GM10847 (cell line): ENCODE data around the gene SLC39A11.

ENCODE experiments used
- POLR2A ChIP-seq: IDR thresholded peaks from 2 replicates; pipeline ENCODE4 v1.6.1; 2011; ENCODE audit not compliant: insufficient read length; ENCODE audit errors: extremely low read depth

The SLC39A11 gene

DNA sequence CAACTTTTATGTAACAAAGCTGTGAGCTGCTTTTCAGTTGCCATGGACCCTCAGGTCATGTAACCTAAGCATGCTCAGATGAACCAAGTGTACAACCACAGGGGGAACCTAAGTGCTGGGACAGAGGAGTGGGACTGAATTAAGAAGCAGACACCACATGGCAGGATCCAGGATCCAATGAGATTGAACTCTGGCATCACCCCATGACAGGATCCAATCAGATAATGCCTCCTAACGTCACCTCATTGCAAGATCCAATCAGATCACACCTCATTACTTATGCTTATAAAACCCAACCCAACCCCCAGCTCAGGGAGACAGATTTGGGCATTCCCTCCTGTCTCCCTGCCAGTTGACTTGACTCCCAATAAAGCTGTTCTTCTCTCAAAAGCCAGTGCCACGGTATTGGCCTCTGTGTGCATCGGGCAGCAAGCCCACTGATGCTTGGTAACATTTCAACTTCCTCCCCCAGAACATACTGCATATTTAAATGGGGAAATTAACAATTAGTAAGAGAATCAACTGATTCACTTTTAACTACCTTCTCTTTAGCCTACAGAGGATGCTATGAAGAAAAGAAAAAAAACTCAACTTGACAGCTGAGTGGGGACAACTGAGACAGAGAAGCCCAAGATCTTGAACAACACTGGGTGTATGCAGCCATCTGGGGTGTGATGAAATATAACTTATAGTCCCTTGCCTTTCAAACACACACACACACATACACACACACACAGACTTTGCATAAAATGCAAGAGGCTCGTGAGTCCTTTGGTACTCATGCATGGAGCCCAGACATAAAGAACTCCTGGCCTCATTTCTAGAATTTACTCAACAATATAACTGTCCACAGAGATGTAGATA, 148.4 kb downstream of the SLC39A11 start:
- TF ChIP-seq POLR2A: no peak

DNA sequence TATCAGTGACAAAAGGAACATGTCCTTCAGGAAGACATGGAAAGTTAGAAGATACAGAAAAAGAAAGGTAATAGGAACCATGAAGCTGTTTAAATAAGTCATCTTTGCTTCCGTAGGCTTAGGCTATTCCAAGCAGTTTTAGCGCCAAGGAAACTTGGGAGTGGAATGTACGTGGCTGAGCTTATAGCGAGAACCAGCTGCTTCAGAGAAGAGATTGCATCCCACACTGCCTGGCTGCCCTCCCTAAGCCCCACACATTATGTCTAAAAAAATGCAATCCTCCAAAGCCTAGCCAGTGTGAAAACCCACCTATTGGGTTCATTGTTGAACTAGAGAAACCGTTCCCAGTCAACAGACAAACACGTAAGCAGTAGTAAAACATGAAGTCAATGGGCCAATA, 149.9 kb downstream of the SLC39A11 start:
- no peak for TF ChIP-seq POLR2A

DNA sequence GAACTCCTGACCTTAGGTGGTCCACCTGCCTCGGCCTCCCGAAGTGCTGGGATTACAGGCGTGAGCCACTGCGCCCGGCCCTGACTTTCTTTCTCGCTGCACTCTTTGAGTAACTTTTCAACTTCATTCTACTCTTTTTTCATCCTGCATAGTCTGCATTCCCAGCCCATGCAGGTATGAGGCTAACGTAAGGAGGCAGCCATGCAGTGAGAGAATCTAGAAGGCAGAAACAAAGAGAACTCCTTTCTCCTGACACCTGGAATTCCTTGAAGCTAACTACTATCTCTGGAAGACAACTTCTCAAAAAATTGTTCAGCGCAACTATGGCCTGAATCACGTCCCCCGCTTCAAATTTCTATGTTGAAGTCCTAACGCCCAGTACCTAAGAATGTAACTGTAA, 152.0 kb downstream of the SLC39A11 start:
- TF ChIP-seq POLR2A: no peak

DNA sequence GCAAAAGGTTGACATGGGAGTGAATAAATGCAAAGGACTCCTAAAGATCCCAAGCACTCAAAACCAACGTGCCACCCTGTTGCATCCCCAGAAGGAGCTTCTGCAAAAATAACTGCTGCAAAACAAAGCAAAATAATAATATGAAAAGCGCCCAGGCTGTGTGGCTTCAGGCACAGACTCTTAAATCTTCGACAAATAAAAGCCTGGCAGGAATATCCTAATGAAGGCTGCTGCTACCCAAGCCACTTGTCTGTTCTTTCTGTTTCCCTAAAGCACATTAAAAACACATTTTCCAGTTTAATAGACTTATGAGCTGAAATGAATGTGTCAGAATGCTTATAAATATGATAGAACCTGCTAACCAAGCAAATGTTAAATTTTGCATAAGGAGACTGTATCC, 154.0 kb downstream of the SLC39A11 start:
- TF ChIP-seq POLR2A: no peak

DNA sequence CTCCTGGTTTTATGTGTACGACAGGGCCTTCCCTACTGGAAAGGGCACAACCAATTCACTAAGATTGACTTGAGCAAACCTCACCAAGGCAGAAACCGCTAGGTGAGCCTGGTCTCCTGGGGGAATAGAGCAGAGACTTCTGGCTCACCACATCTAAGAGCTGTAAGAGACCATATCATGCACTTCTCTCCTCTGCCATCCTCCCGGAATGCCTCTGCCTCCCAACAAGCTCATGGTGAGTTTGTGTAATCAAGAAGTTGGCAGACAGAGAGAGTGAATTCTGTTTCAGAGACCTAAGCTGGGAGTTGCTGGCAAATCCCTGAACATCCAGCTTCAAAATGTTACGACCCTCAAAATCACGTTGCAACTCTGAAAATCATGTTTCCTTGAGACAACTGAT, 154.8 kb downstream of the SLC39A11 start:
- no peak for TF ChIP-seq POLR2A

DNA sequence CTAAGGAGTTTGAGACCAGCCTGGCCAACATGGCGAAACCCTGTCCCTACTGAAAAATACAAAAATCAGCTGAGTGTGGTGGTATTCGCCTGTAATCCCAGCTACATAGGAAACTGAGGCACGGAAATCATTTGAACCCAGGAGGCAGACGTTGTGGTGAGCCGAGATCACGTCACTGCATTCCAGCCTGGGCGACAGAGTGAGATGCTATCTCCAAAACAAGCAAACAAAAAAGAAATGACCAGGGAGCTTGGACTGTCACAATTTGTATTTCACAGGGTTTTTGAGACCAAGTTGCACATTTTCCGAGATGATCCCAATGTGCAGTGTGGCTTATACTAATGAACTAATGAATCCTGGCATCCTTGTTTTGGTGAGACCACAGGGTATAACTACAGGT, 156.5 kb downstream of the SLC39A11 start:
- TF ChIP-seq POLR2A: no peak

DNA sequence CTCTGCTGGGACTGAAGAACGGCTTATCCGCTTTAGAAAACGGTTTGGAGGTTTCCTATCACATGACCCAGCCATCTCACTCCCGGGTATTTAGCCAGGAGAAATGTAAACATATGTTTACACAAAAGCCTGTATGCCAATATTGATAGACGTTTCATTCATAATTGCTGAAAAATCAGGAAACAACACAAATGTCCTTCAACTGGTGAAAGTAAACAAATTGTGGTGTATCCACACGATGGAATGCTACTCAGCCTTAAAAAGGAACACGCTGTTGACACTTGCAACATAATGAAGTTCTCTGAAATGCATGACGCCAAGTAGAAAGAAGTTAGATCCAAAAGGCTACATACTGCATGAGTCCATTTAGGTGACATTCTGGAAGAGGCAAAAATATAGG, 157.6 kb downstream of the SLC39A11 start:
- no peak for TF ChIP-seq POLR2A

DNA sequence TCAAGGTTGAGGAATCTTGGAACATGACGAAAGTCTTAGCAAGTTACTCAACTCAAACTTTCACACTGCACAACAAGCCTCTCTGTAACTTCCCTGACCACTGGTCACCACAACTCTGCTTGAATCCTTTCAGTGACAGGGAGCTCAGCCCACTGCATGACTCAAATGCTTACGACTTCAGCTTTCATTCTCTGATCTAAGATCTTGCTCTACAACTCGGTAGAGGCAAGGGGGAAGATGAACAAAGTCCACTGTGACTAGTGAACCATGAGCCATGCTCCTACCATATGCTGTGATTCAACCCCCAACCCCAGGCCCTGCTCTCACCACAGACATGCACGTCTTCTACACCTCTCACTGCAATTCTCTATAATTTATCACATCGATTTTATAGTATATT, 160.9 kb downstream of the SLC39A11 start:
- no peak for TF ChIP-seq POLR2A

DNA sequence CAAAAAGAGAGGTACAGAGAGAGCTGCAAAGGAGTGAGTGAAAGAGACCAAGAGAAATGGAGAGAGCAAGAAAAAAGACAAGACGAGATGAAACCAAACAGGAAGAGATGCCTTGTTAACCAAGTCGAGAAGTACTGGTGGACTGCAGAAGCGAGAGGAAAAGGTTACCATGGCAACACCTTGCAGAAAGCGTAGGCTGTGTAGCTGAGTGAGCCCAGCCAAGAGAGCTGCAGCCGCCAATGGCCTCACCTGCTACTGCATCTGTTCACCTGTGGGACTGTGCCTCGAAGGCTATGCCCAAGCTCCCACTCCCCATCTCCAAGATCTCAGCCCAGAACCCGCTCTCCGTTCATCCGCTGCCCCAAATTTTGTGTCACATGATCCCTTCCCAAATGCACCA, 161.3 kb downstream of the SLC39A11 start:
- no peak for TF ChIP-seq POLR2A

DNA sequence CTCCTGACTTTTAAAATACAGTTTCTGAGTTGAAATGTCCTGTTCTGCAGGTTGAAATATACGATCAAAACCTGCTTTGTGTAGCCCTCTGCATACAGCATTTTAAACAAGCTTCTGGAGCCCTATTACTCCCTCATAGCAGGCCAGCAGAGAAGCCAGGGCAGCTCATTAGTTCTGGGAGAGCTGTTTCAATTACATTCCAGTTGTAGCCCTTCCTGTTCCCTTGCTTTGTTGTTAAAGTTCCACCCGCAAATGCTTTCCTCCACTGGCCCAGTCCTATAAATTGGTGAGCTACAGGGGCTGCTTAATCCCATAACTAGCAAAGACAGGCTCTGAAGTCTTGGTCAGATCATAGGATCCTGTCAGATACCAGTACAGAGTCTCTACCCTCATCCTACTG, 162.5 kb downstream of the SLC39A11 start:
- no peak for TF ChIP-seq POLR2A

DNA sequence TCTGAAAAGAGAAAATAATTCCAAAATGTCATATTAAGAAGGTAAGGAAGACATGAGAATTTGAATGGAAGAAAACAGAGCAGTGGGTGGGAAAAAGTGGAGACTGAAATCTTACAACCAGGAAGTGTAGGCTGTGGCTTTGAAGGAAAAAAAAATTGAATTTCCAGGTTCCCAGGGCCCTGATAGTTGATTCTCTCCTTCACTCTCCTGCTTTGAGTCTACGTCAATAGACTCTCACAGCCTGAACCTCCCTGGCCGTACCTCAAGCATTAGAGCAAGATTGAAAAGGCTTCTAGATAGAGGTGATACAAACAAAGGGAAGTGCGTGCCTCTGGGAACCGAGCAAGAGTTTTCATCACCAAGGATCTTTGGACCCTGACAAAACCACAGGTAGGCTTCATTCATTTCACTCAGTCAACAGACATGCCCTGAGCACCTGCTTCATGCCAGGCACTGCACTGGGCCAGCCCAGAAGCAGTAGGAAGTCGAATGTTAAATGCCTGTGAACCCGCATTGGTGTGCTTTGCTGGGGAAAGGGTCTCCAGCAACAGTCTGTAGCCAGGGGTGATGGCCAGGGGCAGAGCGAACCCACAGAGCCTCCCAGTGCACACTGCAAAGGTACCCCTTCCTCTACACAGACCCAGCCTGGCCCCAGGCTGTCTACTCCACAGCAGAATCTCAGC, 163.9 kb downstream of the SLC39A11 start:
- TF ChIP-seq POLR2A: no peak

DNA sequence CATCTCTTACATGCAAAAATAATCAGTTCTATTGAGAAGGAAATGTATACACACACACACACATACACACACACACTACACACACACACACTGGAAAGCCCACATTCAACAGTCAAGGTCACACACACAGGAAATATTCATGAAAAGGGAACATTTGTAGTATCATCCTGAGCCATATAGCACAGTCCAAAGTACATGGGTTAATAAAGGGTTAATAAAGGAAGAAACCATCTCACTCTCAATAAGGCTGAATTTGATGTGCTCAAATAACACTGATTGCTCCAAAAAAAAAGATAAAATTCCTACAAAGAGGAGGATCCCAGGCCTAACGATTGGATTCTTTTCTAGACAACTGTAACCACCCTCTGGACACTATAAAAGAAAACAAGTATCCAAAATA, 164.7 kb downstream of the SLC39A11 start:
- TF ChIP-seq POLR2A: no peak

DNA sequence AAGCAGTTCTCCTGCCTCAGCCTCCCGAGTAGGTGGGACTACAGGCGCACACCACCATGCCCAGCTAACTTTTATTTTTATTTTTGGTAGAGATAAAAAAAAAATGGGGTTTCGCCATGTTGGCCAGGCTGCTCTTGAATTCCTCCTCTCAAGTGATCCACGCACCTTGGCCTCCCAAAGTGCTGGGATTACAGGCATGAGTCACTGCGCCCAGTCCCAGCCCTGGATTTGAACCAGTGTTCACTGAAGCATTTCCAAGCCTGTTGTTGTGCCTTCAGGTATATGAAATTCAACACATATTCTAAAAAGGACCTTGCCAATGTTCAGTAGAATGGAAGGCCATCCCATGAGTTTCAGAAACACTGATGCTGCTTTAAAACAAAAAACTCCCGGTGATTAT, 165.3 kb downstream of the SLC39A11 start:
- TF ChIP-seq POLR2A: no peak

DNA sequence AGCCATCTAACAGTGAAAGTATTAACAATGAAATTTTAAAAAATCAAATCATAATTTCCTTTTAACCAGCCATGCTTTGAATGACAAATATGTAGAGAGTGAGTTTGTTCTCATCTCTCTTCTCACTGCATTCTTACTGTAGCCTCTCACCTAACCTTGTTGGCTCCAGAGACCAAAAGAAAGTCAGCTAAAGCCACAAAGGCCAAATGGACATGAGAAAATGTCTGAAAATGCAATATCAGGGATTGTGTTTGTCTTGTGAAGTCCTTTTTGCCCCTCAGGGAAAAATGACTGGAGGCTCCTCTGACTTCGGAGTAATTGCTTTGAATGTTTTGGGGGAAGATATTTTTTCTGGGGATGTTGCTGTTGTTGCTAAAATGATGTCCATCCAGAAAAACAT, 166.3 kb downstream of the SLC39A11 start:
- no peak for TF ChIP-seq POLR2A

DNA sequence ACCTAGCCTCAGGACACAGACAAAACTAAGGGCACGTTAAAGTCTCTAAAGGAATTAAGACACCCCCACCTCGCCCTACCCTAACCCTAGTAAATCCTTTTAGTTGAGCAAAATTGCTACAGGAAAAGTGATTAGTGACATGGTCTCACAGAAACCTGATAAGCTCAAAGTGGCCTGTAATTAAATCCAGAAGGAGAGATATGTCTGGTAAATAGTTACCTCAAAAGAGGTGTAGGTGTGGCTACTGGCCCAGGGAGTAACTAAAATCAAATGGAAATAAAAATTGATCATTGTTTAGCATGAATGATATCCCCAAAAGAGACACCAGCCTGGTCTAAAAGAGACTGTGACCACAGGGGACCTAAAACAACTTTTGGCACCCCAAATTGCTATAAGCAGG, 168.3 kb downstream of the SLC39A11 start:
- no peak for TF ChIP-seq POLR2A

DNA sequence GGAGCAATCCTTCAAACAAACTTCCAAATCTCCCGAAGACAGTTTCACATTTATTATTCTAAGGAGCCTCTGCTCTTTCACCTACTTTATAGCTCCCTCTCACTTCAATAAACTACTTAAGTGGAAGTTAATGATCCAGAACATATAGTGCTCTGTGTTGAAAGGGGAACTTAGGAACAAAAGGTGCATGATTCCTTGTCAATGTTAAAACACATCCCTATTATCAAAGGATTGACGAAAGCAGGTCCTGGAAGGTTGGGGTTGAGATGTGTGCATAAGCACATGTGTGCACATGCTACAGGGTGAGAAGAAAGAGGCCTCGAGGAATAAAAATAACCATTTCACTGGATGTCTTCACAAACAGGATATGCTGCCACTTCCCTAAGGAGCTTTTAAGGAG, 170.3 kb downstream of the SLC39A11 start:
- TF ChIP-seq POLR2A: no peak
